HG03469 (cell line): Measurements from ENCODE around the gene PPP1R3F.
"Not testable (repeated sequence)": the region's sequence is repeated elsewhere in the genome, so short reads cannot be mapped to it uniquely, and the experiment has no call there.

Source experiments
- ATAC-seq: cut with Tn5 transposase; IDR thresholded peaks from one replicate; pipeline ENCODE4 v1.9.1; 2021; ENCODE audit warnings: mild to moderate bottlenecking, moderate library complexity, moderate number of reproducible peaks; ENCODE audit not compliant: unreplicated experiment

Gene PPP1R3F

GRCh38 chrX:49271341-49271740, 1.7 kb downstream of the PPP1R3F start:
- no peak for ATAC-seq

- ATAC-seq = no peak
Observed at GRCh38 chrX:49272421-49272820, 2.8 kb downstream of the PPP1R3F start.

GRCh38 chrX:49273181-49273727, 3.7 kb downstream of the PPP1R3F start:
- ATAC-seq = no peak

- ATAC-seq = no peak
Observed at GRCh38 chrX:49276207-49276606, 6.6 kb downstream of the PPP1R3F start.

- no peak for ATAC-seq
Observed at GRCh38 chrX:49276671-49277534, 7.3 kb downstream of the PPP1R3F start.

GRCh38 chrX:49277535-49277830, 7.9 kb downstream of the PPP1R3F start:
- ATAC-seq = no peak

GRCh38 chrX:49278081-49278480, 8.5 kb downstream of the PPP1R3F start:
- ATAC-seq = no peak

- no peak for ATAC-seq
Observed at GRCh38 chrX:49282647-49283011, 13.0 kb downstream of the PPP1R3F start.

GRCh38 chrX:49284212-49284611, 14.6 kb downstream of the PPP1R3F start:
- no peak for ATAC-seq

- ATAC-seq = no peak
Observed at GRCh38 chrX:49286136-49286535, 16.5 kb downstream of the PPP1R3F start.

GRCh38 chrX:49286581-49286980, 17.0 kb downstream of the PPP1R3F start:
- ATAC-seq = no peak

GRCh38 chrX:49287665-49288064, 18.1 kb downstream of the PPP1R3F start:
- no peak for ATAC-seq

- ATAC-seq = no peak
Observed at GRCh38 chrX:49290215-49290614, 20.6 kb downstream of the PPP1R3F start.

GRCh38 chrX:49291615-49292337, 22.2 kb downstream of the PPP1R3F start:
- ATAC-seq = no peak

- no peak for ATAC-seq
Observed at GRCh38 chrX:49292400-49293362, 23.1 kb downstream of the PPP1R3F start.

- not testable (repeated sequence) for ATAC-seq
Observed at GRCh38 chrX:49299293-49299692, 29.7 kb downstream of the PPP1R3F start.

GRCh38 chrX:49300703-49301102, 31.1 kb downstream of the PPP1R3F start:
- ATAC-seq = no peak

- no peak for ATAC-seq
Observed at GRCh38 chrX:49303346-49303745, 33.8 kb downstream of the PPP1R3F start, which contains the start of gene GAGE10. Gene GAGE10, plus strand, starts transcription at chrX:49303646. Its CDS starts 1,214 bp downstream, at chrX:49304860.

GRCh38 chrX:49307775-49308174, 38.2 kb downstream of the PPP1R3F start:
- not testable (repeated sequence) for ATAC-seq

GRCh38 chrX:49308604-49309269, 39.1 kb downstream of the PPP1R3F start:
- no peak for ATAC-seq
